Kidney (tissue), 14 donors: Measurements from ENCODE around the gene SOAT1. TPM values are rescaled to one million over a fixed set of nuclear protein-coding genes. Genes with fewer than 3 reads are reported as not detected.

ENCODE experiments used
- DNase-seq, 5 donors: peaks; one replicate each; pipeline ENCODE4 v3.0.0-alpha.2; 2013 to 2020
- FAIRE-seq: peaks from 2 replicates; lab custom pipeline; 2012; peaks lifted over from hg19 to GRCh38; lab: Jason Lieb, UNC
- H3K27ac ChIP-seq, 2 donors: one replicate each; pipeline ENCODE4 v1.7.0; 2013; ENCODE audit warnings: low read depth in 2 of 2, low read length in 2 of 2, inconsistent platforms in 1 of 2
- H3K27me3 ChIP-seq: one replicate; pipeline ENCODE4 v1.7.1; 2013; ENCODE audit warnings: low read length, inconsistent platforms; ENCODE audit not compliant: control insufficient read depth, insufficient read depth
- H3K36me3 ChIP-seq, 3 donors: one replicate each; pipeline versions ENCODE4 v1.7.0 to v1.7.1; 2013; ENCODE audit warnings: low read length in 3 of 3, control low read depth in 1 of 3, inconsistent platforms in 1 of 3; ENCODE audit not compliant: insufficient read depth in 3 of 3, control insufficient read depth in 2 of 3
- H3K4me1 ChIP-seq, 3 donors: one replicate each; pipeline versions ENCODE4 v1.7.0 to v1.7.1; 2013; ENCODE audit warnings: low read length in 3 of 3, inconsistent platforms in 1 of 3, low read depth in 1 of 3; ENCODE audit not compliant: control insufficient read depth in 2 of 3, insufficient read depth in 2 of 3
- H3K4me3 ChIP-seq, 3 donors: one replicate each; pipeline versions ENCODE4 v1.7.0 to v1.8.1; 2013; ENCODE audit warnings: low read length in 3 of 3, control low read depth in 1 of 3, inconsistent platforms in 1 of 3
- H3K9ac ChIP-seq, 3 donors: one replicate each; pipeline versions ENCODE4 v1.7.0 to v1.7.1; 2013; ENCODE audit warnings: low read length in 3 of 3, control low read depth in 1 of 3, inconsistent platforms in 1 of 3
- H3K9me3 ChIP-seq, 3 donors: one replicate each; pipeline versions ENCODE4 v1.7.0 to v1.7.1; 2013; ENCODE audit warnings: low read length in 3 of 3, control low read depth in 1 of 3, inconsistent platforms in 1 of 3; ENCODE audit not compliant: control insufficient read depth in 2 of 3, insufficient read depth in 1 of 3
- CTCF ChIP-seq: IDR thresholded peaks from 3 replicates; pipeline ENCODE4 v1.5.1; 2012; ENCODE audit warnings: mild to moderate bottlenecking, moderate library complexity, borderline replicate concordance; ENCODE audit not compliant: insufficient read depth; ENCODE audit errors: extremely low read depth
- intact Hi-C: fragments of 100-400 bp; cut with DNase I; formaldehyde crosslinking; loops from one replicate; pipeline ENCODE4 v1.11.1; 2022
- polyA plus RNA-seq: library from polyadenylated mRNA; stranded (reverse); fragments of 350-450 nt; fragmentation: Illumina TruSeq; extraction: RNeasy Lipid Tissue Mini Kit (QIAGEN cat#74804); gene quantifications from one replicate; pipeline ENCODE4 v1.2.3, GENCODE V29; 2014; ENCODE audit warnings: low read depth, low replicate concordance; ENCODE audit not compliant: insufficient read depth
- total RNA-seq: library from RNA; stranded (reverse); fragmentation: NEBNext Ultra II Directional; extraction: Animal tissue kit (Norgen Biotek cat#: 25700); gene quantifications from one replicate; pipeline ENCODE4 v1.2.1, GENCODE V29; 2021
- donor health status: control.
- donor health status: control.
- donor health status: control.
- donor health status: control.
- donor health status: control.
- donor health status: DM: yes; HTN: yes; CAD: no.
- donor health status: Normal renal cell carcinoma (clear cell type).

Gene SOAT1
- total and polyA plus RNA-seq, 2 donors from 2014 or later, result 6.8 to 58.1 TPM

DNA sequence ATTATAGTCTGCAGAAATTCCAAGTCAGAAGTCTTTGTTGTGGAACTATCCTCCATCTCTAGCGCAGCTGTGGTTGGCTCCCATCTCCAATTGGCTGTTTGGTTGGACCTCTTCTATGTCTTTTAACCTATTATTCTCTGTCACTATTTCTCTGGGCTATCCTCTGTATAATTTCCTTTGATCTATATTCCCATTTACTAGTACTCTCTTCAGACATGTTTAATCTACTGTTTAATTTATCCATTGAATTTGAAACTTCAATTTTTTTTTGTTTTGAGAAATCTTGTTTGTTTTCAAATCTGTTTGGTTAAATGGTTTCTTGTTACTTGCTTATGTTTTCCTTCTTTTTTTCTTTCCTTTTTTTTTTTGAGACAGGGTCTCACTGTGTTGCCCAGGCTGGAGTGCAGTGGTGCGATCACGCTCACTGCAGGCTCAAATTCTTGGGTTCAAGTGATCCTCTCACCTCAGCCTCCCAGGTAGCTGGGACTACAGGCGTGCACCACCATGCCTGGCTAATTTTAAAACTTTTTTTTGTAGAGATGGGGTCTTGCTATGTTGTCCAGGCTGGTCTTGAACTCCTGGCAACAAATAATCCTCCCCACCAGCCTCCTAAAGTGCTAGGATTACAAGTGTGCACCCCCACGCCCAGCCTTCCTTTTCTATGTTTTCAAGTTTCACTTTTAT, 28.1 kb downstream of the SOAT1 start:
- FAIRE-seq (no peak), DNase-seq (no peak)
- Histone ChIP-seq H3K9ac (no peak overlapping the region), H3K4me3 (no peak overlapping the region), H3K27me3 (no peaks in the 10 kb centered on the region), H3K4me1 (no peaks in the 10 kb centered on the region), H3K9me3 (no peaks in the 10 kb centered on the region), H3K27ac (no peak overlapping the region), H3K36me3 (no peaks in the 10 kb centered on the region)
- TF ChIP-seq CTCF, result no peak
- intact Hi-C loops, result no loop called here

DNA sequence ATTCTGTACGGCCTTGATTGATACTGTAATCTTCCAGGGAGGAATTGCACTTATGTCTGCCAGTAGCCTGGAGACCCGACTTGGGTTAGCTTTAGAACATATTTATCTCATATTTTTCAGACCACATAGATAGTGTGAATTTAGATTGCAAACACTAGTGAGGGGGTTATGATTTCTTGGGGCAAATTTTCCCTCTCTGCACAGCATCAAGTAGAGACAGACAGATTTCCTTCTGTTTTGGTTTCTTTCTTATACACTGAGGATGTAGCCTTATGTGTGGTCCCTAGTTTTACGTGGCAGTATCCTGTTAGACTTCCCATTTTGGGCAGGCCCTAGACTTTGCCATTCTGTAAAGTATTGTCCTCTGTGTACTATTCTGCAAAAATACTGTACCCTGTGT, 29.0 kb downstream of the SOAT1 start:
- no peaks in the 10 kb centered on the region for H3K4me1 ChIP-seq
- no peak overlapping the region for H3K27ac ChIP-seq
- no peaks in the 10 kb centered on the region for H3K36me3 ChIP-seq
- H3K27me3 ChIP-seq, result no peaks in the 10 kb centered on the region
- FAIRE-seq (no peak), DNase-seq (no peak)
- intact Hi-C loops, result no loop called here
- H3K4me3 ChIP-seq, result no peak overlapping the region
- no peak for TF ChIP-seq CTCF
- H3K9me3 ChIP-seq, result no peaks in the 10 kb centered on the region
- no peak overlapping the region for H3K9ac ChIP-seq

DNA sequence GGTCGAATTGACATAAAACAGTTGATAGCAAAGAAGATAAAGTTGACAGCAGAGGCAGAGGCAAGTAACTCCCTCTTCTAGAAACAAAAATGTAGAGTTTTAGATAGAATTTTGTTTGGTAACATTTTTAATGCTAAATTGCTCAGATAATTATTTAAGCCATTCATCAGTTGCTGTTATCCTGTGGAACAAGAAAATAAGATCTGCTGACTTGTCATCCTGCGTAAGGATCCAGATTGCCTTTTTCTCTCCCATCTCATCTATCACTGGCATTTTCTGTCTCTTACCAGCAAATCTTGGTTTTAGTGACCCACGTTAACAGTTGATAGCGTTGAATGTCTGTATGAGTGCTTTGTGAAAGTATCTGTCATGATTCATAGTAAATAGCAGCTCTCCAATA, 29.8 kb downstream of the SOAT1 start:
- H3K27me3 ChIP-seq, result no peaks in the 10 kb centered on the region

More for the DNA sequence above, 29.8 kb downstream of the SOAT1 start:
- Histone ChIP-seq H3K9me3 (no peaks in the 10 kb centered on the region), H3K9ac (no peak overlapping the region), H3K4me3 (no peak overlapping the region), H3K4me1 (no peaks in the 10 kb centered on the region), H3K27ac (no peak overlapping the region), H3K36me3 (no peaks in the 10 kb centered on the region)
- TF ChIP-seq CTCF, result no peak
- intact Hi-C loops, result no loop called here
- DNase-seq, result no peak
- no peak for FAIRE-seq
